Heart left ventricle (tissue), 16 donors: ENCODE measurements around the gene TMC7. TPM values are rescaled to one million over a fixed set of nuclear protein-coding genes. Genes with fewer than 3 reads are reported as not detected.

ENCODE experiments used
- ATAC-seq, 4 donors: fragments of 200-7000 bp; cut with Tn5 transposase; one replicate each; pipeline ENCODE4 v1.9.1; 2020 to 2022; ENCODE audit warnings: moderate library complexity in 4 of 4, mild to moderate bottlenecking in 3 of 4, moderate number of reproducible peaks in 1 of 4
- DNase-seq, 5 donors: peaks; one replicate each; pipeline ENCODE4 v3.0.0-alpha.2; 2020
- H3K27ac ChIP-seq, 12 donors: fragments of 200-600 bp; sonication (generic) in 4 of 12; one replicate each; pipeline versions ENCODE4 v1.5.0 to v1.8.0; 2016 to 2022; ENCODE audit warnings: mild to moderate bottlenecking in 2 of 12
- H3K27me3 ChIP-seq, 9 donors: fragments of 200-600 bp; sonication (generic) in 2 of 9; one replicate each; pipeline versions ENCODE4 v1.5.1 to v1.8.0; 2016 to 2022; ENCODE audit warnings: mild to moderate bottlenecking in 3 of 9
- H3K36me3 ChIP-seq, 9 donors: fragments of 200-600 bp; sonication (generic) in 2 of 9; one replicate each; pipeline versions ENCODE4 v1.5.0 to v1.8.0; 2018 to 2022; ENCODE audit warnings: mild to moderate bottlenecking in 2 of 9
- H3K4me1 ChIP-seq, 12 donors: fragments of 200-600 bp; sonication (generic) in 4 of 12; one replicate each; pipeline versions ENCODE4 v1.5.0 to v1.8.0; 2016 to 2022; ENCODE audit warnings: mild to moderate bottlenecking in 3 of 12
- H3K4me3 ChIP-seq, 12 donors: fragments of 200-600 bp; sonication (generic) in 4 of 12; one replicate each; pipeline versions ENCODE4 v1.5.0 to v1.8.0; 2017 to 2022; ENCODE audit warnings: mild to moderate bottlenecking in 9 of 12, moderate library complexity in 4 of 12
- H3K9me3 ChIP-seq, 12 donors: fragments of 200-600 bp; sonication (generic) in 4 of 12; one replicate each; pipeline versions ENCODE4 v1.5.0 to v1.8.0; 2016 to 2022; ENCODE audit warnings: mild to moderate bottlenecking in 1 of 12
- POLR2A ChIP-seq, 2 donors: fragments of 450-650 bp; IDR thresholded peaks; one replicate each; pipeline ENCODE4 v1.6.1; 2017; ENCODE audit warnings: antibody characterized with exemption in 2 of 2, mild to moderate bottlenecking in 2 of 2, moderate library complexity in 2 of 2
- WGBS, 4 donors: extraction: QIAGEN DNeasy Blood & Tissue Kit in 2 of 4; methylation state at CpG; one replicate each; pipeline versions ENCODE4 v1.1.5 to v1.1.7; 2013 to 2018; 5-methylcytosine and 5-hydroxymethylcytosine counted together
- intact Hi-C, 10 donors: fragments of 100-400 bp; cut with DNase I; formaldehyde crosslinking; loops; one replicate each; pipeline versions ENCODE4 v1.11.1 to v1.14.2; 2022
- polyA plus RNA-seq, 2 donors: library from polyadenylated mRNA; stranded (reverse); fragments of 200-250 nt; gene quantifications; one replicate each; pipeline ENCODE4 v1.2.3, GENCODE V29; 2013
- total RNA-seq, 9 donors: library from RNA; depleted of rRNA in 2 of 9; stranded (reverse); fragments of >200 nt in 2 of 9; fragmentation: NEBNext Ultra II Directional in 3 of 9; extraction: Animal tissue kit (Norgen Biotek cat#: 25700) in 3 of 9; gene quantifications; one replicate each; pipeline versions ENCODE4 v1.1.0 to v1.2.4, GENCODE V29; 2016 to 2023
- TF ChIP-seq, protein P1 (sequence below), 12 donors: fragments of 200-600 bp; sonication (generic) in 4 of 12; IDR thresholded peaks; one replicate each; pipeline versions ENCODE4 v1.5.0 to v1.8.0; 2018 to 2022; ENCODE audit warnings: antibody characterized with exemption in 12 of 12, mild to moderate bottlenecking in 5 of 12
- donor health status: ischemic (EF 13 %, LVEDD 7.1; RV severe dilation, severe dysfunction).
- donor health status: healthy with polysubstance abuse.
- donor health status: DM: no; HTN: yes; CAD: no.
- donor health status: DM: no; HTN: no; CAD: no.
- donor health status: ischemic (EF 25% LVEDD 6.9; RV normal size, moderate dysfunction).
- donor health status: ischemic (EF 25% LVEDD 5.7; RV mildly dilated, moderate dysfunction).
- donor health status: healthy.
- donor health status: DM: yes; HTN: yes; CAD: no.
- donor health status: ischemic (EF 35%, LVEDD 5.7; RV mildly dilated, moderate dysfunction).
- donor health status: nonischemic (EF 11% LVEDD 7.7; RV severe dilation, severe dysfunction).
- donor health status: DM: yes; HTN: yes; CAD: no.
- donor health status: PGD.
- donor health status: ischemic (EF 29% LVEDD 5.4; RV normal size, mild dysfunction).
- donor health status: nonischemic (EF 23%, LVEDD 6.1; RV moderate dilation, normal function).

Gene TMC7
- total and polyA plus RNA-seq, 11 donors = 0.69 to 2.3 (median 0.96) TPM

DNA sequence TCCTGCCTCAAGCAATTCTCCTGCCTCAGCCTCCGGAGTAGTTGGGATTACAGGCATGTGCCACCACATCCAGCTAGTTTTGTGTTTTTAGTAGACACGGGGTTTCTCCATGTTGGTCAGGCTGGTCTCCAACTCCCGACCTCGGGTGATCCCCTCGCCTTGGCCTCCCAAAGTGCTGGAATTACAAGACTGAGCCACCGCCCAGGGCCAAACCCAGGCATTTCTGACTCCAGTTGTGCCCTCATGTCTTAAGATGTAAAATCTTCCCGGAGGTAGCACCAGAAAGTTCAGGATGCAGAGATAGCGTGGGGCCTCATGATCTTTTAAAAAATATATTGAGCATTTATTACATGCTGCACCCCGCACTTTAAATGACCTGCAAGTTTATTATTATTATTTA is 44.7 kb upstream of the TMC7 start:
- DNase-seq (no peak), ATAC-seq (no peak)
- TF ChIP-seq, protein P1, sequence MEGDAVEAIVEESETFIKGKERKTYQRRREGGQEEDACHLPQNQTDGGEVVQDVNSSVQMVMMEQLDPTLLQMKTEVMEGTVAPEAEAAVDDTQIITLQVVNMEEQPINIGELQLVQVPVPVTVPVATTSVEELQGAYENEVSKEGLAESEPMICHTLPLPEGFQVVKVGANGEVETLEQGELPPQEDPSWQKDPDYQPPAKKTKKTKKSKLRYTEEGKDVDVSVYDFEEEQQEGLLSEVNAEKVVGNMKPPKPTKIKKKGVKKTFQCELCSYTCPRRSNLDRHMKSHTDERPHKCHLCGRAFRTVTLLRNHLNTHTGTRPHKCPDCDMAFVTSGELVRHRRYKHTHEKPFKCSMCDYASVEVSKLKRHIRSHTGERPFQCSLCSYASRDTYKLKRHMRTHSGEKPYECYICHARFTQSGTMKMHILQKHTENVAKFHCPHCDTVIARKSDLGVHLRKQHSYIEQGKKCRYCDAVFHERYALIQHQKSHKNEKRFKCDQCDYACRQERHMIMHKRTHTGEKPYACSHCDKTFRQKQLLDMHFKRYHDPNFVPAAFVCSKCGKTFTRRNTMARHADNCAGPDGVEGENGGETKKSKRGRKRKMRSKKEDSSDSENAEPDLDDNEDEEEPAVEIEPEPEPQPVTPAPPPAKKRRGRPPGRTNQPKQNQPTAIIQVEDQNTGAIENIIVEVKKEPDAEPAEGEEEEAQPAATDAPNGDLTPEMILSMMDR (IDR thresholded peaks at IDR 0.05) = no peak
- no peak for TF ChIP-seq POLR2A (IDR thresholded peaks at IDR 0.05)
- 92 to 96% (median 95%) methylated on average over 9 of the region's 9 CpGs for WGBS, 4 donors
- no peaks in the 10 kb centered on the region for H3K4me1 ChIP-seq
- no peak overlapping the region for H3K27ac ChIP-seq
- no peaks in the 10 kb centered on the region for H3K9me3 ChIP-seq
- no peaks in the 10 kb centered on the region for H3K36me3 ChIP-seq
- no peak overlapping the region for H3K4me3 ChIP-seq
- intact Hi-C loops = no loop called here
- no peaks in the 10 kb centered on the region for H3K27me3 ChIP-seq

DNA sequence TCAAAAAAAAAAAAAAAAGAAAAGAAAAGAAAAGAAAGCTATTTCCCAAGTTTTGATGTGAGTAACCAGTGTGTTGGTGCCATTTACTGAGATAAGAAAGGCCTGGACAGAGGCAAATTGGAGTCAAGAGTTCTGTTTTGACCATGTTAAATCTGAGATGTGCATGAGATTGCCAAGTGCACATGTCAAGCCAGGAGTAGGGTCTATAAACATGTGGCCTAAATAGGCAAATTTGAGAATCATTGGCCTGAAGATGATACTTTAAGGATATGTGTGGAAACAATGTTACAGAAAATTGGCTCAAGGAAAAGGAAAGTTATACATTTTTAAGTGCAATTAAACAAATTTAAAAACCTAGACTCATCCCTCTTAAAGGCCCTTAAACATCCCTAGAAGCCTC is 42.3 kb upstream of the TMC7 start:
- TF ChIP-seq POLR2A (IDR thresholded peaks at IDR 0.05) = no peak
- TF ChIP-seq, protein P1 (IDR thresholded peaks at IDR 0.05) = no peak
- ATAC-seq (no peak), DNase-seq (no peak)
- H3K27ac ChIP-seq = no peak overlapping the region
- peaks cover 0 to 4% (median 0%) of the 10 kb centered on the region in 12 donors for H3K4me1 ChIP-seq
- H3K36me3 ChIP-seq = no peaks in the 10 kb centered on the region
- intact Hi-C loops = no loop called here
- no peaks in the 10 kb centered on the region for H3K9me3 ChIP-seq
- no peaks in the 10 kb centered on the region for H3K27me3 ChIP-seq
- no peak overlapping the region for H3K4me3 ChIP-seq

DNA sequence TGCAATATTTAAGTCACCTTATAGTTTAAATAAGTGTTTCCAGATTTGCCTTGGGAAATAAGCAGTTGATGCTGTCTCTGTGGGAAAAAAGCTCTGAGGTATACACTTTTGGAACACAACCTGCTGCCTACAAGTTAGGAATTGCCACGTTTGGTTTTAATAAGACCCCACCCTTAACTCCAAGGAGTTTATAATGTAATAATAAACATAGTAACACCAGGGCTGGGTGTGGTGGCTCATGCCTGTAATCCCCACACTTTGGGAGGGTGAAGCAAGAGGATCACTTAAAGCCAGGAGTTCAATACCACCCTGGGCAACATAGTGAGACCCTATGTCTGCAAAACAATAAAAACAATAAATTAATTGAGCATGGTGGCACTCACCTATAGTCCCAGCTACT is 41.7 kb upstream of the TMC7 start:
- H3K9me3 ChIP-seq = no peaks in the 10 kb centered on the region
- no peak overlapping the region for H3K27ac ChIP-seq
- intact Hi-C loops = no loop called here
- no peak overlapping the region for H3K4me3 ChIP-seq
- peaks cover 0 to 6% (median 0%) of the 10 kb centered on the region in 12 donors for H3K4me1 ChIP-seq
- no peaks in the 10 kb centered on the region for H3K27me3 ChIP-seq
- WGBS, 4 donors = 33 to 68% (median 51%) methylated on average over 1 of the region's 1 CpG
- H3K36me3 ChIP-seq = no peaks in the 10 kb centered on the region
- TF ChIP-seq POLR2A (IDR thresholded peaks at IDR 0.05) = no peak
- TF ChIP-seq, protein P1 (IDR thresholded peaks at IDR 0.05) = no peak
- no peak for DNase-seq
- ATAC-seq = no peak

DNA sequence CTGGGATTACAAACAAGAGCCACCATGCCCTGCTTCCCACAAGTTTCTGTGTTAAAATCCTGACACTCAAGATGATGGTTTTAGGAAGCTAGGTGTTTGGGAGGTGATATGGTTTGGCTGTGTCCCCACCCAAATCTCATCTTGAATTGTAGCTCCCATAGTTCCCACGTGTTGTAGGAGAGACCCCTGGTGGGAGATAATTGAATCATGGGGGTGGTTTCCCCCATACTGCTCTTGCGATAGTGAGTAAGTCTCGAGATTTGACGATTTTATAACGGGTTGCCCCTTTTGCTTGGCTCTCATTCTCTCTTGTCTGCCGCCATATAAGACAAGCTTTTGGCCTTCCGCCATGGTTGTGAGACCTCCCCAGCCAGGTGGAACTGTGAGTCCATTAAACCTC is 40.3 kb upstream of the TMC7 start:
- no peak for TF ChIP-seq POLR2A (IDR thresholded peaks at IDR 0.05)
- TF ChIP-seq, protein P1 (IDR thresholded peaks at IDR 0.05) = no peak
- WGBS, 4 donors = 84 to 88% (median 87%) methylated on average over 7 of the region's 7 CpGs
- Histone ChIP-seq H3K9me3 (no peaks in the 10 kb centered on the region), H3K4me3 (no peak overlapping the region), H3K36me3 (no peaks in the 10 kb centered on the region), H3K4me1 (peaks cover 0 to 6% (median 0%) of the 10 kb centered on the region in 12 donors), H3K27ac (no peak overlapping the region), H3K27me3 (no peaks in the 10 kb centered on the region)
- DNase-seq (no peak), ATAC-seq (no peak)
- intact Hi-C loops = no loop called here
